ACC112 (cell line): ENCODE measurements around the gene BASP1.

Source experiments
- H2AFZ ChIP-seq: fragments of 200-600 bp; sonication (generic); one replicate; pipeline ENCODE4 v1.6.0; 2017; ENCODE audit warnings: antibody characterized with exemption, low read length; ENCODE audit not compliant: unreplicated experiment
- H3K27ac ChIP-seq: fragments of 200-600 bp; sonication (generic); 2 replicates; pipeline ENCODE4 v1.5.1; 2014; ENCODE audit warnings: low read depth, mild to moderate bottlenecking, antibody characterized with exemption, low read length, moderate library complexity
- H3K27me3 ChIP-seq: fragments of 200-600 bp; sonication (generic); 2 replicates; pipeline ENCODE4 v1.6.1; 2014; ENCODE audit warnings: mild to moderate bottlenecking, antibody characterized with exemption, low read length, moderate library complexity, mixed read lengths; ENCODE audit not compliant: insufficient read depth
- H3K36me3 ChIP-seq: fragments of 200-600 bp; sonication (generic); 2 replicates; pipeline ENCODE4 v1.6.1; 2016; ENCODE audit warnings: mild to moderate bottlenecking, antibody characterized with exemption, low read length, moderate library complexity, mixed read lengths; ENCODE audit not compliant: insufficient read depth
- H3K4me1 ChIP-seq: fragments of 200-600 bp; sonication (generic); one replicate; pipeline ENCODE4 v1.6.1; 2016; ENCODE audit warnings: low read length, mixed read lengths; ENCODE audit not compliant: insufficient read depth, unreplicated experiment, control insufficient read depth
- H3K4me3 ChIP-seq: fragments of 200-600 bp; sonication (generic); 2 replicates; pipeline ENCODE4 v1.5.1; 2014; ENCODE audit warnings: mild to moderate bottlenecking, low read depth, low read length
- H3K79me2 ChIP-seq: fragments of 200-600 bp; sonication (generic); one replicate; pipeline ENCODE4 v1.6.0; 2016; ENCODE audit warnings: low read length; ENCODE audit not compliant: control insufficient read depth, unreplicated experiment, insufficient read depth

Gene BASP1

DNA sequence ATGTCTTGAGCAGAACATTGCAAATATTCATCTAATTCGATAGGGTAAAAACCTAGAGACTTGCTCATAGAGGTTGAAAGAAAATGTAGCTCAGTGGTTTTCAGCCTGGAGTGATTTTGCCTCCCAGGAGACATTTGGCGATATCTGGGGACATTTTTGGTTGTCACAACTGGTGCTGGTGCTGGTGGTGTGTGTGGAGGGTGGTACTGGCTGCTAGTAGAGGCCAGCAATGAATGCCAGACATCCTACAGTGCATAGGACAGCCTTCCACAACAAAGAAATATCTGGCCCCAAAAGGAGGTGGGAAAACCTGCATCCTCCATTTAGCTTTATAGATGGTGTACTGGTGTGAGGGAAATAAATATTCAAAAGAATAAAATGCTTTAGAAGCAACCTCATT, 2.1 kb upstream of the BASP1 start:
- no peak overlapping the region for H2AFZ ChIP-seq
- H3K4me1 ChIP-seq = peaks cover 17% of the 10 kb centered on the region
- peak overlapping the region; percentile 97 for H3K4me3 ChIP-seq

DNA sequence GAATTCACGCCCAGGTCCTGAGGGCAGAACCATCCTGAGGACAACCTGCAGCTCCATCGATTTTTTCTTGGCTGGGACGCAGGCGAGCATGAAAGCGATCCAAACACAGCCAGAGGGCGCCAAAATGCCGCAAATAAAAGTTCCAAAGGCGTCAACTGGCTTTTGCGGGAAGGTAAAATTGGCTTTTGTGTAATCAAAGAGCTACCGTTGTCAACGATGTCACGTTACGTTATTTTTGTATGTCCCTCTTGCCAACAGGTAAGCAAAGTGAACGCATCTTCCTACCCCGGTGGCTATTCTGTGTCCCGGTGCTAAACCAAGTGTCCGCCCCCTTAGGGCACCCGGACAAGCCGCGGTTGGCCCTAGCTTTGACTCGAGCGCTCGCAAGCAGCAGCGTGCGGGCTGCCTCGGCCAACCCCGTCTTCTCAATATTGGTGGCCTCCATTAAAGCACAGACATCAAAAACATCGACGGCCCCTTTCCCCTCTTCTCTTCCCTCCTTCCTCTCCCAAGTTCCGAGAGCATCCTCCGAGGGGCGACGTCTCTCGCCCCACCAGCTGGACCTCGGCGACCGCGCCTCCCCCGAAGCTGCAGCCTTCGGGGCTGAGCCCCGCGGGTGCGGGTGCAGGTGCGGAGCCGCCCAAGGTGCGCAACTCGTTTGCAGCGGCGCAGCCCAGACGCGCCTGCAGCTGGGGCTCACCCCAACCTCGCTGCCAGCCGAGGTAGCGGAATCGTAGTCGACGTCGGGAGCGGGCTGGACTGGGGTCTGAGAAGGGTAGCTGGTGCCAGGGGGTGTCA, 1.1 kb upstream of the BASP1 start:
- peaks cover 10% of the 10 kb centered on the region for H3K36me3 ChIP-seq
- H2AFZ ChIP-seq = peak overlapping the region; percentile 82
- H3K4me3 ChIP-seq = peak overlapping the region; percentile 97
- H3K27me3 ChIP-seq = no peaks in the 10 kb centered on the region
- H3K4me1 ChIP-seq = peaks cover 27% of the 10 kb centered on the region
- peaks cover 39% of the 10 kb centered on the region for H3K79me2 ChIP-seq
- peak overlapping the region; percentile 29; the same call in 1 of the 2 replicates for H3K27ac ChIP-seq

More for the DNA sequence above, 2.1 kb upstream of the BASP1 start:
- Histone ChIP-seq H3K36me3 (peaks cover 7% of the 10 kb centered on the region), H3K27ac (no peak overlapping the region), H3K27me3 (no peaks in the 10 kb centered on the region), H3K79me2 (peaks cover 29% of the 10 kb centered on the region)

DNA sequence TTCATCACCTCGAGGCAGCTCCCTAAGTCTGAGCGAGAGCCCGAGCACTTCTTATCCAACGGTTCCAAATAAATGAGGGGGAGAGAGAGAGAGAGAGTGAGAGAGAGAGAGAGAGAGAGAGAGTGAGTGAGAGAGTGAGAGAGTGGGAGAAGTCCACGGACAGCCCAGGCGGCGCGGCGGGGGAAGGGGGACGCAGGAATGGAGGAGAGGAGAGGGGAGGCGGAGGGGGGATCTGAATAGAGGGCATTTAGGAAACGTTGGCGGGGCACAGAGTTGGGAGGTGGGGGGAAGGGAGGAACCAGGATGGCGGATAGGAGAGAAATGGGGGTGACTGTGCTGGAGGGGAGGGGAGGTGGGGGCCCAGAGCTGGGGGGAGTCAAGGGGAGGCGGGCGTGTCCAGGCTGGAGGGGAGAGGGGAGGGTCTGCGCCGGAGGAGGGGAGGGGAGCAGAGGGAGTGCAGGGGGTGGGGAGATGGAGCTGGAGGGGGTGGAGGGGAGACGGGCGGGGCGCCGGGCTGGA, 398 bp upstream of the BASP1 start:
- Histone ChIP-seq H3K4me1 (peaks cover 34% of the 10 kb centered on the region), H3K79me2 (peaks cover 46% of the 10 kb centered on the region), H2AFZ (peak overlapping the region; percentile 82), H3K4me3 (peak overlapping the region; percentile 97), H3K27ac (peak overlapping the region; percentile 29; the same call in 1 of the 2 replicates), H3K36me3 (peaks cover 12% of the 10 kb centered on the region), H3K27me3 (no peaks in the 10 kb centered on the region)

DNA sequence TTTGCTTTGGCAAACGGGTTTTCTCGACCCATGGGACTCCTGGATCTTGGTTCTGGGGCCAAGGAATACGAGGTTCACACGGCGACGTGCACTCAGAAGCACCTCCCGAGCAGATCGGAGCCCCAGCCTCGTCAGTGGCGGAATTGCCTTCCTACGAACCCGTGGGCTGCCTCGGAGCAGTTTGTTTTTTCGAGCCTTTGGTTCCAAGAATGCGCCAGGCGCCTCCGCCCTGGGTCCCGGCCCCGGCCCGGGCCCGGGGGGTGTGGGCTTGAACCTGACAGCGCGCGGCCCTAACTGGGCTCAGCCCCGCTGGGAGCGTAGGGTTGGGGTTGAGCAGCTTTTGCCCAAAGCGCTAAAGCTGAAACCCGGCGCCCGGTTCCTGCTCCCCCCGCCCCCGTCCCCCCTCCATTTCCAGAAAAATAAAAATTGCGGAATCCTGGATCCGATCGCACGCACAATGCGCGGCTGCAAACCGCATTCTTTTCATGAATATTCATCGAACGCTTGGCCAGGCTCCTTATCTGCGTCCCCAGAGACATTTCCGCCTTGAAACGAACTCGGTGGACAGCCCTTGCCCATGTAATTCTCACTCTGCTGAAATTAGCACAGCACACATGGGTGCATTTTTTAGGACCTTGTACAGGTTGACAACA, 1.0 kb downstream of the BASP1 start:
- peak overlapping the region; percentile 70 for H2AFZ ChIP-seq
- H3K4me1 ChIP-seq = peaks cover 48% of the 10 kb centered on the region

DNA sequence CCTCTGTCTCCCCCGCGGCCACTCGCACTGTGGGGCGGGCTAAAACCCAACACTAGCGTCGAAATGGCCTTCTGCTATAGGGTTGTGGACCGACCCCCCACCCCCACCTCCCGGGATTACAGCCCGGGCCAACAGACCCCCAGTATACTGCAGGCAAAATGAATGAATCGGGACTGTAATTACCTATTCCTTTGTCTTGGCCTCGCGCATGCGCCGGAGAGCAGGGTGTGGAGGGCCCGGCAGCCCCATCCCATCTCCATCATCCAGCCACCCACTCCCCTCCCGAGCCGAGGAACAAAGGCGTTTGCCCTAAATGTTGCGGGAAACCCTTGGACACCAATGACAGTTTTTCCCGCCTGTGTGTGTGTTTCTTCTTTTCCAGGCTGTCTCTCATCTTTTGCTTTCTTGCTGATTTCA, 1.6 kb downstream of the BASP1 start:
- H3K4me3 ChIP-seq = peak overlapping the region; percentile 97
- H3K27me3 ChIP-seq = no peaks in the 10 kb centered on the region
- no peak overlapping the region for H2AFZ ChIP-seq
- H3K36me3 ChIP-seq = peaks cover 26% of the 10 kb centered on the region
- peak overlapping the region; percentile 83 for H3K27ac ChIP-seq
- H3K79me2 ChIP-seq = peaks cover 66% of the 10 kb centered on the region
- peaks cover 54% of the 10 kb centered on the region for H3K4me1 ChIP-seq

More for the DNA sequence above, 1.0 kb downstream of the BASP1 start:
- peaks cover 60% of the 10 kb centered on the region for H3K79me2 ChIP-seq
- H3K27me3 ChIP-seq = no peaks in the 10 kb centered on the region
- peak overlapping the region; percentile 97 for H3K4me3 ChIP-seq
- peak overlapping the region; percentile 83 for H3K27ac ChIP-seq
- peaks cover 26% of the 10 kb centered on the region for H3K36me3 ChIP-seq

DNA sequence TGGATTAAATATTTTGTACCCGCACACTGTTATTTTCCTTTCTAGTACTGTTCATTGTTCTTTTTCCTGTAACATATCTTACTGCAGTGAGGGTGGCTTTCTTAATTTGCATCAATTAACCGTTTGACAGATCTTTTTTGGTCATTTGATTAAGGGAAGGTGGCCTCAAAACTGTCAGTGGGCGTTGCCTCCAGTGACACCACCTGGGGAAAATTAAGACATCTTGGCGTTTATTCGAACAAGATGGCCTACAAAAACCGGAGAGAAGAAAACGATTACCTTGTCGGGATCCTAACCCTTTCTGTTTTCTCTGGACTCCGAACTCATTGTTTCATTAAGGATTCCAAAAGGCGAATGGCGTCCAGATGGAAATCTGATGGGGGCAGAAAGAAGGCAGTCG, 2.0 kb downstream of the BASP1 start:
- no peak overlapping the region for H2AFZ ChIP-seq
- H3K4me1 ChIP-seq = peaks cover 58% of the 10 kb centered on the region
- peak overlapping the region; percentile 83 for H3K27ac ChIP-seq
- peaks cover 70% of the 10 kb centered on the region for H3K79me2 ChIP-seq
- H3K36me3 ChIP-seq = peaks cover 26% of the 10 kb centered on the region
- no peaks in the 10 kb centered on the region for H3K27me3 ChIP-seq
- H3K4me3 ChIP-seq = peak overlapping the region; percentile 97

DNA sequence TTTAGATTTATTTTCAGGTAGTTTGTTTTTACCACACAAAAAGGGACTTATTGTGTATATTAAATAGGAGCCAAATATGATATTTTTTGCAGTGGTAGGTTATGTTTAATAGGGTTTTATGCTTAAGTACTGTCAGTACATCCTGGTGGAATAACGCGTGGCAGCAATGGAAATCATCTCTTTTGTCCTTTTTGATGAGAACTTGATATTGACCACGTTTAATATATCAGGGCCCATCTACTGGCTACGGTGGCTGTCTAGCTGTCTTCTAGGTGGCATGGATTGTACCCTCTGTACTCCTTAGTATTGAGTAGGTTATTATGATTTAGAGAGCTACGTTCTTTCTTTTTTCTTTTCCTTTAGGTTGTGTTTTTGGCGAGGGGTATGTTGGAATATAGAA, 2.6 kb downstream of the BASP1 start:
- Histone ChIP-seq H3K79me2 (peaks cover 75% of the 10 kb centered on the region), H3K27ac (no peak overlapping the region), H3K4me3 (peak overlapping the region; percentile 97), H3K36me3 (peaks cover 26% of the 10 kb centered on the region), H3K4me1 (peaks cover 64% of the 10 kb centered on the region), H3K27me3 (no peaks in the 10 kb centered on the region), H2AFZ (no peak overlapping the region)

DNA sequence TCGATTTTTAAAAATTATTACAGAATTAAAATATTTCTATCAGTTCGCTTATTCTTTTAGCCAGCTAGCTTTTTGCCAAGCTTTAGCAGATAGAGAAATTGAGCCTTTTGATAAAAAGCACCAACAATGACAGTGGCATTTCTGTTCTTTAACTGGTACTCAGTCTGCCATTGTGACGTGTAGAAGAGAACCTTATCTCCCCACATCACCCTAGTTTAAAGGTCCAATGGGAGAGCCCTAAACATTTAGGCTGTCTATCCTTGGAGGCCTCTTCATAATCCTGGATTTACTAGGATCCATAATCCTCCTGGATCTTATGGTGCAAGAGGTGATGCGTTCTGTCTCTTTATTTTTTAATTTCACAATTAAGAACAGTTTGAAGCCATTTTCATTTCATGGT, 3.0 kb downstream of the BASP1 start:
- Histone ChIP-seq H2AFZ (no peak overlapping the region), H3K4me3 (peak overlapping the region; percentile 44), H3K36me3 (peaks cover 26% of the 10 kb centered on the region), H3K4me1 (peaks cover 64% of the 10 kb centered on the region), H3K27ac (no peak overlapping the region), H3K79me2 (peaks cover 80% of the 10 kb centered on the region), H3K27me3 (no peaks in the 10 kb centered on the region)

DNA sequence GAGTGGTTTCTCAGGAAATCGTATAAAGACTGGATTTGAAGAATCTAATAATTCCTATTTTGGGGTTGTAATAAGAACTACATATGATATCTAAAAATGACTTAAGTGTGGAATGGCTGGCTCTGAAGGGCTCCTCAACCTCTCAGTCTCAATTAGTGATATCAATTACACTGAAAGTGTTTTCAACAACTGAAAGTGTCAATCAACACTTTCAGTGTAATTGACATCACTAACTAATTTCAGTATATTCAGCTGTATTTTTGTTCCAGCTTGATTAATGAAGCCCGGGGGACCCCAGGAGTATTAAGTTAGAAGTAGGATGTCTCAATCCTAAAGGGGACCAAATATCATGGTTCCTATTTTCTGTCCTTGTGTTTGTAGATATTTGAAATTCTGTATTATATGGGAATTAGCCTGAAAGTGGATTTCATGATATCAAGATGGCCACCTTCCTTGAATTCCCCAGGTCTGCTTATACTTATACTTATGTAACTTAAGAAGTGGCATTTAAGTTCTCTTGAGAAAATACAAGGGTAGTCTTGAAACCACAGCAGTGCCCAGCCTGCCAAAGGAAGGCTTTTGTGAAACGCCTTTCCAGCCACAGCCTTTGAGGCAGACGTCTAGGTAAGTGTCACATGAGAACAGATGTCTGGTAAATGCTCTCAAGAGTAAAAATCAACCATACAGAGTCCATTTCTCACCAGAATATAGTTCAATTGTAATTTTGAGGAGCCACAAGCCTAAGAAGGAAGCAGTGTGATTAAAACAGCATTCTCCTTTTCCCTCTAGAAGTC, 4.6 kb downstream of the BASP1 start:
- Histone ChIP-seq H3K36me3 (peaks cover 26% of the 10 kb centered on the region), H3K79me2 (peaks cover 93% of the 10 kb centered on the region), H2AFZ (no peak overlapping the region), H3K4me3 (peak overlapping the region; percentile 44), H3K27me3 (no peaks in the 10 kb centered on the region), H3K4me1 (peaks cover 71% of the 10 kb centered on the region), H3K27ac (peak overlapping the region; percentile 52)

DNA sequence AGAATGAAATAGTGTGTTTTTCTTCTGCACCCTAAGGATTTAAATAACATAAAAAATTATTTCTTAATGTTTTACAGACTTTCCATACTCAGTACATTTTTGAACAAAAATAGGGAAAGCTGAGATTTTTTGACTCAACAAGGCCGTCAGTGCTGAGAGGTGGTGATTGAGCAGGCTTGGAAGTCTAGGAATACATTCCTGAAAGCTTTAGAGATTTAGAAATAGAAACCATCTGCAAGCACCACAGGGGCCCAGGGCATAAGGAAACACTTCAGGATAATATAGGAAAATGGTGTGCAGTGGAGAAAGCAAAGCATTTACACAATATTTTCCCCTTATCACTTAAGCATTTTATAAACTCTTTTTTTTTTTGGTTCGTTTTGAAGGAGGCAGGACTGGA, 5.2 kb downstream of the BASP1 start:
- Histone ChIP-seq H3K79me2 (peaks cover 95% of the 10 kb centered on the region), H3K4me3 (peak overlapping the region; percentile 44; the same call in 1 of the 2 replicates), H3K27ac (peak overlapping the region; percentile 52), H3K4me1 (peaks cover 74% of the 10 kb centered on the region), H3K27me3 (no peaks in the 10 kb centered on the region), H3K36me3 (peaks cover 26% of the 10 kb centered on the region), H2AFZ (no peak overlapping the region)
